ENCODE measurements around the gene SMYD3. TPM values are rescaled to one million over a fixed set of nuclear protein-coding genes. Genes with fewer than 3 reads are reported as not detected.

The SMYD3 gene
- total RNA-seq, 1 experiment from 2014 or later, result 35.1 TPM

DNA sequence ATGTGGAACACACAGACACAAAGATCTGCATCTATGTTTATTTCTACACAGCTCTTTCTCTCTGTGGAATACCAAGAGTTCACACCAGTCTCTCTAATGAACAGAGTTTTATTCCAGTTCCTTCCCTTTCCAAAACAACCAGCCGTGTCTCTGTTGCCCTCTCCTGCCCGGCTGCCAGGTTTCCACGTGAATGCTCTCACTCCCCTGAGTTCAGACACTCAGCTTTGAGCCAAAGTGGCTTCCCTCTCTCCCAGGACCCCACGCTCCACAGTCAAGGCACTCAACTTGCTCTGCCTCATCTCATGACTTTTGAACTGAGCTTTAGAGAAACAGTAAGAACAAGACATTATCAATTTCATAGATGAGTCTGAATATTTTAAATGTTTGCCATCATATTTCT is 488.9 kb downstream of the SMYD3 start:
- Mint-ChIP-seq H3K27me3 (ENCODE audit: unreplicated experiment) (no peaks in the 10 kb centered on the region), H3K27ac (ENCODE audit: unreplicated experiment) (no peak overlapping the region), H3K4me3 (ENCODE audit: low read depth, unreplicated experiment) (no peak overlapping the region), H3K4me1 (ENCODE audit: low read depth, unreplicated experiment) (no peaks in the 10 kb centered on the region), H3K9me3 (ENCODE audit: low read depth, unreplicated experiment) (no peaks in the 10 kb centered on the region), H3K36me3 (ENCODE audit: insufficient read depth, unreplicated experiment) (no peaks in the 10 kb centered on the region)
- TF ChIP-seq, protein P1, sequence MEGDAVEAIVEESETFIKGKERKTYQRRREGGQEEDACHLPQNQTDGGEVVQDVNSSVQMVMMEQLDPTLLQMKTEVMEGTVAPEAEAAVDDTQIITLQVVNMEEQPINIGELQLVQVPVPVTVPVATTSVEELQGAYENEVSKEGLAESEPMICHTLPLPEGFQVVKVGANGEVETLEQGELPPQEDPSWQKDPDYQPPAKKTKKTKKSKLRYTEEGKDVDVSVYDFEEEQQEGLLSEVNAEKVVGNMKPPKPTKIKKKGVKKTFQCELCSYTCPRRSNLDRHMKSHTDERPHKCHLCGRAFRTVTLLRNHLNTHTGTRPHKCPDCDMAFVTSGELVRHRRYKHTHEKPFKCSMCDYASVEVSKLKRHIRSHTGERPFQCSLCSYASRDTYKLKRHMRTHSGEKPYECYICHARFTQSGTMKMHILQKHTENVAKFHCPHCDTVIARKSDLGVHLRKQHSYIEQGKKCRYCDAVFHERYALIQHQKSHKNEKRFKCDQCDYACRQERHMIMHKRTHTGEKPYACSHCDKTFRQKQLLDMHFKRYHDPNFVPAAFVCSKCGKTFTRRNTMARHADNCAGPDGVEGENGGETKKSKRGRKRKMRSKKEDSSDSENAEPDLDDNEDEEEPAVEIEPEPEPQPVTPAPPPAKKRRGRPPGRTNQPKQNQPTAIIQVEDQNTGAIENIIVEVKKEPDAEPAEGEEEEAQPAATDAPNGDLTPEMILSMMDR (IDR thresholded peaks at IDR 0.05; ENCODE audit: unreplicated experiment), result no peak
- no TSS peak for BruUV-seq (replicated peaks)
- no peak for DNase-seq
- intact Hi-C loops (cut with micrococcal nuclease; ENCODE audit: unreplicated experiment), result loop anchor here (10.0 kb wide), 1 partner anchor 737 kb away; no protein-coding TSS in a partner anchor
- CTCF ChIA-PET, result no interaction called here

GRCh38 chr1:246012341-246012740 is 494.7 kb downstream of the SMYD3 start:
- no peaks in the 10 kb centered on the region for H3K36me3 Mint-ChIP-seq (ENCODE audit: insufficient read depth, unreplicated experiment)
- H3K27me3 Mint-ChIP-seq (ENCODE audit: unreplicated experiment), result no peaks in the 10 kb centered on the region
- no peaks in the 10 kb centered on the region for H3K4me1 Mint-ChIP-seq (ENCODE audit: low read depth, unreplicated experiment)
- CTCF ChIA-PET, result no interaction called here
- BruUV-seq (replicated peaks), result no TSS peak
- H3K27ac Mint-ChIP-seq (ENCODE audit: unreplicated experiment), result no peak overlapping the region
- H3K4me3 Mint-ChIP-seq (ENCODE audit: low read depth, unreplicated experiment), result no peak overlapping the region
- TF ChIP-seq, protein P1 (IDR thresholded peaks at IDR 0.05; ENCODE audit: unreplicated experiment), result peak; percentile 55
- intact Hi-C loops (cut with micrococcal nuclease; ENCODE audit: unreplicated experiment), result loop anchor here (1.0 to 10.0 kb wide), 5 partner anchors 104 to 742 kb away; no protein-coding TSS in a partner anchor
- H3K9me3 Mint-ChIP-seq (ENCODE audit: low read depth, unreplicated experiment), result no peaks in the 10 kb centered on the region
- peak; percentile 17 for DNase-seq

GRCh38 chr1:246010386-246010785 is 496.7 kb downstream of the SMYD3 start:
- intact Hi-C loops (cut with micrococcal nuclease; ENCODE audit: unreplicated experiment), result loop anchor here (10.0 kb wide), 1 partner anchor 744 kb away; no protein-coding TSS in a partner anchor
- TF ChIP-seq, protein P1 (IDR thresholded peaks at IDR 0.05; ENCODE audit: unreplicated experiment), result no peak
- BruUV-seq (replicated peaks), result no TSS peak
- H3K4me1 Mint-ChIP-seq (ENCODE audit: low read depth, unreplicated experiment), result no peaks in the 10 kb centered on the region
- no peaks in the 10 kb centered on the region for H3K27me3 Mint-ChIP-seq (ENCODE audit: unreplicated experiment)
- no peaks in the 10 kb centered on the region for H3K36me3 Mint-ChIP-seq (ENCODE audit: insufficient read depth, unreplicated experiment)
- H3K9me3 Mint-ChIP-seq (ENCODE audit: low read depth, unreplicated experiment), result no peaks in the 10 kb centered on the region
- CTCF ChIA-PET, result interaction anchor here (0.6 kb wide), 1 partner anchor 155 kb away, joined by 3 read pairs; no protein-coding TSS in a partner anchor
- DNase-seq, result no peak
- no peak overlapping the region for H3K27ac Mint-ChIP-seq (ENCODE audit: unreplicated experiment)
- no peak overlapping the region for H3K4me3 Mint-ChIP-seq (ENCODE audit: low read depth, unreplicated experiment)

DNA sequence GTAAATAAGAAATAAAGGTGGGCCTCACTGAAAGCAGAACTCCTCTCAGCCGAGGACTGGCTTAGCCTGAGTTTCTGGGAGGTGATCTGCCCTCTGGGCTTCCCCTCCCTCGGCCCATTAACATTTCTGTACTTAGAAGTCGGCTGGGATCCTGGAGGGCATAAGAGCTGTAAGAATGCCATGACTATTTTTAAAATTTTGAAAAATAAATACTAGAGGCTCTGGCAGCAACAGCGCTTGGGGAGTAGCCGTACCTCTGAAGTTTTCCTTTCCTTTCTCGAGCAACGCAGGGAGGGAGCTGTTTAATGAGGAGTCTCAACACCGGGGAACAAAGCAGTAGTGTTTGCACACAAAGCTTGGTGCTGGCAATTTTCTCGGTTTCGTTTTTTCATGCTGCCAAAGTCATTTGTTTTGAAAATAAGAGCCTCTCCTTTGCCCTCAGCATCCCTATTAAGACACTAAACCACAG is 498.7 kb downstream of the SMYD3 start:
- no peak for DNase-seq
- intact Hi-C loops (cut with micrococcal nuclease; ENCODE audit: unreplicated experiment), result loop anchor here (10.0 kb wide), 1 partner anchor 614 kb away; no protein-coding TSS in a partner anchor
- no peaks in the 10 kb centered on the region for H3K36me3 Mint-ChIP-seq (ENCODE audit: insufficient read depth, unreplicated experiment)
- no peaks in the 10 kb centered on the region for H3K9me3 Mint-ChIP-seq (ENCODE audit: low read depth, unreplicated experiment)
- no peaks in the 10 kb centered on the region for H3K4me1 Mint-ChIP-seq (ENCODE audit: low read depth, unreplicated experiment)
- TF ChIP-seq, protein P1 (IDR thresholded peaks at IDR 0.05; ENCODE audit: unreplicated experiment), result no peak
- CTCF ChIA-PET, result no interaction called here
- no peak overlapping the region for H3K4me3 Mint-ChIP-seq (ENCODE audit: low read depth, unreplicated experiment)
- no peak overlapping the region for H3K27ac Mint-ChIP-seq (ENCODE audit: unreplicated experiment)
- no TSS peak for BruUV-seq (replicated peaks)
- no peaks in the 10 kb centered on the region for H3K27me3 Mint-ChIP-seq (ENCODE audit: unreplicated experiment)
